AG09319 (cell line): ENCODE data around the gene NPIPA8.
"Not testable (repeated sequence)": the region's sequence is repeated elsewhere in the genome, so short reads cannot be mapped to it uniquely, and the experiment has no call there.

ENCODE experiments used
- DNase-seq: peaks from one replicate; pipeline ENCODE4 v3.0.0-alpha.2; 2010; ENCODE audit warnings: low read depth; ENCODE audit errors: extremely low read depth

NPIPA8 gene

GRCh38 chr16:18336636-18337035 is at the start of gene NPIPA8:
Gene NPIPA8, minus strand, starts transcription at chr16:18336736. Its CDS starts 4,074 bp downstream, at chr16:18332662.
- not testable (repeated sequence) for DNase-seq

- DNase-seq: not testable (repeated sequence)
Measured at GRCh38 chr16:18385285-18385684, 48.7 kb upstream of the NPIPA8 start.

GRCh38 chr16:18384869-18385268 is 48.3 kb upstream of the NPIPA8 start:
- not testable (repeated sequence) for DNase-seq

- DNase-seq: not testable (repeated sequence)
Measured at GRCh38 chr16:18384098-18384636, 47.6 kb upstream of the NPIPA8 start.

- not testable (repeated sequence) for DNase-seq
Measured at GRCh38 chr16:18382696-18383095, 46.2 kb upstream of the NPIPA8 start.

- DNase-seq: not testable (repeated sequence)
Measured at GRCh38 chr16:18347742-18348141, 11.2 kb upstream of the NPIPA8 start.

- DNase-seq: not testable (repeated sequence)
Measured at GRCh38 chr16:18346993-18347392, 10.5 kb upstream of the NPIPA8 start.

- not testable (repeated sequence) for DNase-seq
Measured at GRCh38 chr16:18344634-18345033, 8.1 kb upstream of the NPIPA8 start.

GRCh38 chr16:18341986-18342385 is 5.5 kb upstream of the NPIPA8 start:
- not testable (repeated sequence) for DNase-seq

- DNase-seq: not testable (repeated sequence)
Measured at GRCh38 chr16:18341417-18341960, 5.0 kb upstream of the NPIPA8 start.

- not testable (repeated sequence) for DNase-seq
Measured at GRCh38 chr16:18339210-18339609, 2.7 kb upstream of the NPIPA8 start.

- DNase-seq: not testable (repeated sequence)
Measured at GRCh38 chr16:18311811-18312210, 24.7 kb downstream of the NPIPA8 start.

GRCh38 chr16:18309159-18309558 is 27.4 kb downstream of the NPIPA8 start:
- not testable (repeated sequence) for DNase-seq

GRCh38 chr16:18307241-18307640 is 29.3 kb downstream of the NPIPA8 start:
- DNase-seq: not testable (repeated sequence)

- DNase-seq: not testable (repeated sequence)
Measured at GRCh38 chr16:18306066-18306465, 30.5 kb downstream of the NPIPA8 start.

- DNase-seq: not testable (repeated sequence)
Measured at GRCh38 chr16:18303059-18303706, 33.4 kb downstream of the NPIPA8 start.

- DNase-seq: not testable (repeated sequence)
Measured at GRCh38 chr16:18297714-18298113, 38.8 kb downstream of the NPIPA8 start.

- DNase-seq: not testable (repeated sequence)
Measured at GRCh38 chr16:18296931-18297330, 39.6 kb downstream of the NPIPA8 start.

GRCh38 chr16:18294371-18294770 is 42.2 kb downstream of the NPIPA8 start:
- not testable (repeated sequence) for DNase-seq

GRCh38 chr16:18293337-18293956 is 43.1 kb downstream of the NPIPA8 start:
- not testable (repeated sequence) for DNase-seq

GRCh38 chr16:18290959-18291358 is 45.6 kb downstream of the NPIPA8 start:
- DNase-seq: not testable (repeated sequence)

GRCh38 chr16:18286342-18286741 is 50.2 kb downstream of the NPIPA8 start:
- not testable (repeated sequence) for DNase-seq
